MM.1S (cell line): ENCODE measurements around the gene AICDA.

Experiments used
- EZH2 ChIP-seq: fragments of 300-600 bp; sonication (generic); optimal IDR thresholded peaks from 2 replicates; pipeline ENCODE3; 2017; ENCODE audit warnings: low read depth, mild to moderate bottlenecking, antibody characterized with exemption, low read length, mixed read lengths
- EZH2phosphoT487 ChIP-seq: fragments of 300-600 bp; sonication (generic); IDR thresholded peaks from 2 replicates; pipeline ENCODE4 v1.6.1; 2018; ENCODE audit warnings: antibody characterized with exemption, low read length
- TF ChIP-seq, protein P1 (sequence below): fragments of 300-600 bp; sonication (generic); IDR thresholded peaks from 2 replicates; pipeline ENCODE4 v1.5.1; 2016; ENCODE audit warnings: antibody characterized with exemption, low read length, mixed read lengths

- TF ChIP-seq, protein P1, sequence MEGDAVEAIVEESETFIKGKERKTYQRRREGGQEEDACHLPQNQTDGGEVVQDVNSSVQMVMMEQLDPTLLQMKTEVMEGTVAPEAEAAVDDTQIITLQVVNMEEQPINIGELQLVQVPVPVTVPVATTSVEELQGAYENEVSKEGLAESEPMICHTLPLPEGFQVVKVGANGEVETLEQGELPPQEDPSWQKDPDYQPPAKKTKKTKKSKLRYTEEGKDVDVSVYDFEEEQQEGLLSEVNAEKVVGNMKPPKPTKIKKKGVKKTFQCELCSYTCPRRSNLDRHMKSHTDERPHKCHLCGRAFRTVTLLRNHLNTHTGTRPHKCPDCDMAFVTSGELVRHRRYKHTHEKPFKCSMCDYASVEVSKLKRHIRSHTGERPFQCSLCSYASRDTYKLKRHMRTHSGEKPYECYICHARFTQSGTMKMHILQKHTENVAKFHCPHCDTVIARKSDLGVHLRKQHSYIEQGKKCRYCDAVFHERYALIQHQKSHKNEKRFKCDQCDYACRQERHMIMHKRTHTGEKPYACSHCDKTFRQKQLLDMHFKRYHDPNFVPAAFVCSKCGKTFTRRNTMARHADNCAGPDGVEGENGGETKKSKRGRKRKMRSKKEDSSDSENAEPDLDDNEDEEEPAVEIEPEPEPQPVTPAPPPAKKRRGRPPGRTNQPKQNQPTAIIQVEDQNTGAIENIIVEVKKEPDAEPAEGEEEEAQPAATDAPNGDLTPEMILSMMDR = no peak
- TF ChIP-seq EZH2 (no peak), EZH2phosphoT487 (no peak)
Observed at GRCh38 chr12:8559676-8560075, 53.0 kb downstream of the AICDA start.
